ENCODE data around the gene IDH3A. TPM values are rescaled to one million over a fixed set of nuclear protein-coding genes. Genes with fewer than 3 reads are reported as not detected.

The IDH3A gene
- total RNA-seq, 2 donors from 2014 or later = 135 to 169 TPM

GRCh38 chr15:78192826-78193594 lies 43.8 kb downstream of the IDH3A start:
- ATAC-seq = peak in 1 of 2 donors; percentile 49
- Mint-ChIP-seq H3K27ac (no peak overlapping the region), H3K4me3 (no peak overlapping the region), H3K36me3 (no peaks in the 10 kb centered on the region), H3K9me3 (no peaks in the 10 kb centered on the region), H3K27me3 (peaks cover 3 to 9% of the 10 kb centered on the region in 2 donors), H3K4me1 (ENCODE audit: low read depth in 2 of 2) (no peaks in the 10 kb centered on the region)
- peak; percentile 56 for DNase-seq (ENCODE audit: low spot score)

GRCh38 chr15:78193731-78194567 lies 44.8 kb downstream of the IDH3A start:
- DNase-seq (ENCODE audit: low spot score) = peak; percentile 22
- peak; percentile 8 to 26 for ATAC-seq
- Mint-ChIP-seq H3K4me3 (no peak overlapping the region), H3K27me3 (peaks cover 3 to 9% of the 10 kb centered on the region in 2 donors), H3K27ac (no peak overlapping the region), H3K4me1 (ENCODE audit: low read depth in 2 of 2) (no peaks in the 10 kb centered on the region), H3K36me3 (no peaks in the 10 kb centered on the region), H3K9me3 (no peaks in the 10 kb centered on the region)

GRCh38 chr15:78194568-78194925 lies 45.4 kb downstream of the IDH3A start:
- ATAC-seq = no peak
- Mint-ChIP-seq H3K9me3 (no peaks in the 10 kb centered on the region), H3K27me3 (peaks cover 3 to 9% of the 10 kb centered on the region in 2 donors), H3K27ac (no peak overlapping the region), H3K36me3 (no peaks in the 10 kb centered on the region), H3K4me3 (no peak overlapping the region), H3K4me1 (ENCODE audit: low read depth in 2 of 2) (no peaks in the 10 kb centered on the region)
- DNase-seq (ENCODE audit: low spot score) = no peak

GRCh38 chr15:78195735-78196201 lies 46.6 kb downstream of the IDH3A start:
- Mint-ChIP-seq H3K27me3 (peaks cover under 1 to 4% of the 10 kb centered on the region in 2 donors), H3K9me3 (no peaks in the 10 kb centered on the region), H3K27ac (no peak overlapping the region), H3K4me3 (no peak overlapping the region), H3K36me3 (no peaks in the 10 kb centered on the region), H3K4me1 (ENCODE audit: low read depth in 2 of 2) (no peaks in the 10 kb centered on the region)
- ATAC-seq (peak; percentile 65 to 69), DNase-seq (ENCODE audit: low spot score) (peak; percentile 49)

GRCh38 chr15:78197632-78198031 lies 48.5 kb downstream of the IDH3A start:
- ATAC-seq = no peak
- Mint-ChIP-seq H3K4me1 (ENCODE audit: low read depth in 2 of 2) (no peaks in the 10 kb centered on the region), H3K4me3 (no peak overlapping the region), H3K27ac (no peak overlapping the region), H3K36me3 (no peaks in the 10 kb centered on the region), H3K27me3 (no peaks in the 10 kb centered on the region), H3K9me3 (no peaks in the 10 kb centered on the region)
- no peak for DNase-seq (ENCODE audit: low spot score)

- no peak overlapping the region for H3K4me3 Mint-ChIP-seq
- no peaks in the 10 kb centered on the region for H3K27me3 Mint-ChIP-seq
- H3K9me3 Mint-ChIP-seq = no peaks in the 10 kb centered on the region
- ATAC-seq (peak in 1 of 2 donors; percentile 4), DNase-seq (ENCODE audit: low spot score) (no peak)
- H3K36me3 Mint-ChIP-seq = no peaks in the 10 kb centered on the region
- no peak overlapping the region for H3K27ac Mint-ChIP-seq
- H3K4me1 Mint-ChIP-seq (ENCODE audit: low read depth in 2 of 2) = no peaks in the 10 kb centered on the region
Observed at GRCh38 chr15:78200276-78200930, 51.2 kb downstream of the IDH3A start.

GRCh38 chr15:78201281-78202190 lies 52.4 kb downstream of the IDH3A start:
- no peak for DNase-seq (ENCODE audit: low spot score)
- H3K27ac Mint-ChIP-seq = no peak overlapping the region
- no peaks in the 10 kb centered on the region for H3K9me3 Mint-ChIP-seq
- H3K27me3 Mint-ChIP-seq = no peaks in the 10 kb centered on the region
- no peaks in the 10 kb centered on the region for H3K4me1 Mint-ChIP-seq (ENCODE audit: low read depth in 2 of 2)
- no peak overlapping the region for H3K4me3 Mint-ChIP-seq
- H3K36me3 Mint-ChIP-seq = no peaks in the 10 kb centered on the region
- ATAC-seq = peak in 1 of 2 donors; percentile 3

GRCh38 chr15:78203346-78204225 lies 54.4 kb downstream of the IDH3A start:
- Mint-ChIP-seq H3K4me3 (no peak overlapping the region), H3K4me1 (ENCODE audit: low read depth in 2 of 2) (no peaks in the 10 kb centered on the region), H3K27me3 (no peaks in the 10 kb centered on the region), H3K27ac (no peak overlapping the region), H3K36me3 (no peaks in the 10 kb centered on the region), H3K9me3 (no peaks in the 10 kb centered on the region)
- ATAC-seq (no peak), DNase-seq (ENCODE audit: low spot score) (no peak)

- H3K4me3 Mint-ChIP-seq = no peak overlapping the region
- ATAC-seq (no peak), DNase-seq (ENCODE audit: low spot score) (no peak)
- H3K27ac Mint-ChIP-seq = no peak overlapping the region
- no peaks in the 10 kb centered on the region for H3K4me1 Mint-ChIP-seq (ENCODE audit: low read depth in 2 of 2)
- no peaks in the 10 kb centered on the region for H3K36me3 Mint-ChIP-seq
- no peaks in the 10 kb centered on the region for H3K27me3 Mint-ChIP-seq
- no peaks in the 10 kb centered on the region for H3K9me3 Mint-ChIP-seq
Observed at GRCh38 chr15:78204351-78205309, 55.5 kb downstream of the IDH3A start.

- Mint-ChIP-seq H3K27ac (no peak overlapping the region), H3K27me3 (no peaks in the 10 kb centered on the region), H3K9me3 (no peaks in the 10 kb centered on the region), H3K4me3 (no peak overlapping the region), H3K36me3 (no peaks in the 10 kb centered on the region), H3K4me1 (ENCODE audit: low read depth in 2 of 2) (no peaks in the 10 kb centered on the region)
- no peak for DNase-seq (ENCODE audit: low spot score)
- no peak for ATAC-seq
Observed at GRCh38 chr15:78205337-78205736, 56.2 kb downstream of the IDH3A start.

- no peaks in the 10 kb centered on the region for H3K9me3 Mint-ChIP-seq
- ATAC-seq (no peak), DNase-seq (ENCODE audit: low spot score) (no peak)
- no peaks in the 10 kb centered on the region for H3K4me1 Mint-ChIP-seq (ENCODE audit: low read depth in 2 of 2)
- no peak overlapping the region for H3K4me3 Mint-ChIP-seq
- no peaks in the 10 kb centered on the region for H3K27me3 Mint-ChIP-seq
- no peaks in the 10 kb centered on the region for H3K36me3 Mint-ChIP-seq
- H3K27ac Mint-ChIP-seq = no peak overlapping the region
Observed at GRCh38 chr15:78205856-78206255, 56.7 kb downstream of the IDH3A start.

Data from natural killer cell treated with Interleukin-12 subunit alpha and Interleukin-12 subunit beta and Interleukin-15 and Interleukin-18, amount 100 ng/mL, for 72 hours (primary cell).